ENCODE measurements around the gene C17orf50.

Gene C17orf50

GRCh38 chr17:35760587-35760986 is at the start of gene C17orf50:
Gene C17orf50, plus strand, starts transcription at chr17:35760887. Its CDS starts 55 bp downstream, at chr17:35760942.
- no peak for DNase-seq (ENCODE audit: low read depth in 2 of 2)

DNA sequence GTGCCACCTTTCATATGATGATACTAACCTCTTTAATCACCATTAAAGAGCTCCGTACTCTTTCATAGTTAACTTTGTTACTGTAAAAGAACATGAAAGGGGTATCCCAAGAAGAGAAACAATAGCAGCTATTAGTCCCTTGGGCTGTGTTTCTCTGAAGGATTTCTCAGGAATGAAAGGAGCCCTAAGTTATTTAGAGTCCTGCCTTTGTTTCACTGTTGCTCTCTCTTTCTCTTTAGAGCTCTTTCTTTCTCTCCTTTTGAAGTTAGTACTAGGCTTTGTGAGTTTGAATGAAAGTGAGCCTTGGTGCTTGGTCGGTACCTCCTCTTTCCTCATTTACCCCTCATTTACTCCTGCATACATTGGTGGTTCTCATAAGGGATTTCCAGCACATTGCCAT is 49.7 kb upstream of the C17orf50 start:
- no peak for DNase-seq (ENCODE audit: low read depth in 2 of 2)

DNA sequence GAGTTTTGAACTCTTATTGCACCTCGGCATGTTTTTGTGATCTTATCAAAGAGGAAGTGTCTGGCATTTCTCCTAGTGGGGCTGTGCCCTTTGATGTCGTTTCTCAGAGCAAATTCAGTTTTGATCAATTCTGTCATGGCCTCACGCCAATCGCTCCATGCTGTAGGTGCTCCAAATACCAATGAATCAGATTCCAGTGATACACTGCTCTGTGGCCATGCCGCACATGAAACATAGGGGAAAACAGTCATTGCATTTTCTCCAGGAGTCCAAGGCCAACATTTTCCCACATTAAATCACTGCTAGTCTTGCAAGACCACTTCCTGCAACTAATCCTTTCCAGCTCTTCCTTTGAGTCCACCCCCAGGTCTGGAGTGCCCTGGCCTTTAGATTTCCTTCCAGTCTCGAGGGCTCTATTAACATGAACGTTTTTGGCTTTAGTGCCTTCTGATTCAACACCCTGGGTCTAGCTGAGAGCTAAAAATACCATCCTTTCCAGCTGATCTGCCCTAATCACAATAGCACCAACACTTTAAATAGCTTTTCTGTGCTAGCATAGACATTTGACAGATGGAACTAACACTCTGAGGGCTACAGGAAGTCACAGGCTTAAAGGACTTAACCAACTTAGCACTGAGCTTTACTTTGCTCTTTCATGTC is 47.5 kb upstream of the C17orf50 start:
- no peak for DNase-seq (ENCODE audit: low read depth in 2 of 2)

- DNase-seq (ENCODE audit: low read depth in 2 of 2) = no peak
These were observed 45.7 kb upstream of the C17orf50 start for GRCh38 chr17:35714988-35715387.

DNA sequence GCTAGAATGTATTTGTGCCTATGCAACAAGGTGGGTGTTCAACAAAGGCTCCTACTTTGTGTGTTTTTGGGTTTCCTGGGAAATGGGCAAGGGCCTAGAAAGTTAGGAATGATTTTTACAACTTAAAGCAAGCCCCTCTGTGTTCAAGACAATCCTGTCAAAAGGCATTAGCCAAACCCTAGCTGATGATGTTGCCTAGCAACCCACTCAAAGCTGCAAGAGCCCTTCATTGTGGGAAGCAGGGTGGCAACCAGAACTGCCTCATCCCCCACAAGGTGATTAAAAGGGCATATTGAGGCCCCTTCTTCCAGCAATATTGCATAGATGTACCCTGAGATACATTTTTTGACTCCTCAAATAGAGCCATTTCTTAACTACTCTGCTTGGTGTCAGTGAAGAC is 45.3 kb upstream of the C17orf50 start:
- DNase-seq (ENCODE audit: low read depth in 2 of 2) = no peak

DNA sequence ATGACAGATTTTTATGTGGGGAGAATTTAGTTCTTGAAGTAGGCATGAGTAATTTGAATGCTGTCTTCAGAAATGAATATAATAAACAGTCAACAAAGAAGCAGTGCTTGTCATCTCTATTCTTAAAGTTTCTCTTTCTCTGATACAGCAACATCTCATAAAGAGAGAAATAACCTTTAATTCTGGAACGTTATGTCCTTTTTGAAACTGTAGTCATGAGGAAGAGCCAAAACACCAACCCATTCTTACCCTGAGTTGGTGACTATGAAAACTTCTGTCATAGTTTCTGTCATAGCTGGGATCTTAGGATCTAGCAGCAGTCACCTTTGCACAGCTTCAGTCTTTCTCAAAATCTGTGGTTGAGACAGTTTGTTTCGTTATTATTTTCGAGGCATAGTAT is 44.5 kb upstream of the C17orf50 start:
- no peak for DNase-seq (ENCODE audit: low read depth in 2 of 2)

DNA sequence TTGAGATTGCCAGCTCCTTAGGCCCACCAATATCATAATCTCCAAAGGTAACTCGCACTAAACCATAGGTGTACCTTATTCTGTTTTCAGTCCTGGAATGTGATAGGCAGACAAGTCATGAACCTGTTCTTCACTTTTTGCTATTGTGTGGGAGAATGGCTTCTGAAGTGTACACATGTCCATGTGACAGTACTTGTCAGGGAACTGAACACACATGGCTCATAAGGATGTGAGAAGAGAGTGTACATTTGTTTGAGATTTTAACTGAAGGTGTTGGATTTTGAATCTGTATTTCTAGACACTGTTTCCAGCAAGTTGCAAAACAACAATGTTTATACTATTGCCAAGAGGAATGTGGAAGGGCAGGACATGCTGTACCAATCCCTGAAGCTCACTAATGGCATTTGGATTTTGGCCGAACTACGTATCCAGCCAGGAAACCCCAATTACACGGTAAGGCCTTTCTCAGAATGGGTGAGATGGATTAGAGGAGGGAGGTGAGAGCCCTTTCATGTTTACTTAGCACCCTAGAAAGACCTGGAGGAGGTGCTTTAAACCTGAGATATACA is 43.7 kb upstream of the C17orf50 start:
- DNase-seq (ENCODE audit: low read depth in 2 of 2) = no peak

DNA sequence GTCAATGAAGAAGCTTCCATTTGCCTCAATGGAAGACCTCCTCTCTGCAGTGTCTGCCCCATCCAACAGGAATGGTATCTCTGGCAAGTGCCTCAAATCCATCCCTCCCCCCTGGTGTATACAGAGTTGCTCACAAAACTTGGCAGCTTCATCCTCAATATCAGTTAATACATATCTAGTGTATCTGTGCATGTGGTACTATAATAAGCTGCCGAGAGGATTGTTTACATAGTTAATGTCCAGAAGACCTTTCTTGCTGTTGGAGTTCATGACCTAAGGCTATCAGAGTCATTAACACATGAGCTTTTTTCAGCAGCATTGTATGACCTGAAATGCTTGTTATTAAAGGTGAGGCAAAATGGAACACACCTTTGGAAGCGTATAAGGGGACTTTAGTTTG is 43.2 kb upstream of the C17orf50 start:
- DNase-seq (ENCODE audit: low read depth in 2 of 2) = no peak

GRCh38 chr17:35723735-35724134 is 37.0 kb upstream of the C17orf50 start:
- DNase-seq (ENCODE audit: low read depth in 2 of 2) = no peak

- DNase-seq (ENCODE audit: low read depth in 2 of 2) = no peak
These were observed 35.6 kb upstream of the C17orf50 start for GRCh38 chr17:35725058-35725457.

DNA sequence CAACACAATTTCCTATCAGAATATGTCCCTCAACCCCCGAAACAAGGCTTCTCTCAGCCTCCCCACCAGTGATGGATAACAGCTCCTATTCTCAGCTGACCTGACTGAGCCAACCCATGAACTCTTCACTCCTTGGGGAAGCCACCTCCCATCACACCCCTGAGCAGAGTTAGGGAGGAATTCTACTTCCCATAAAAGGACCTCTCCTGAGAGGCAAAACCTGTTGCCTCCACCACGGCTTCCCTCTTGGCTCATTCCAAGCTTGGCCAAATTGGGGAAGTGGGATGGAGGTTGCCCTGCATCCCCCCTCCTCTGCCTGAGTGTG is 34.9 kb upstream of the C17orf50 start:
- no peak for DNase-seq (ENCODE audit: low read depth in 2 of 2)

GRCh38 chr17:35726127-35726952 is 34.3 kb upstream of the C17orf50 start:
- DNase-seq (ENCODE audit: low read depth in 2 of 2) = no peak

GRCh38 chr17:35726953-35727460 is 33.7 kb upstream of the C17orf50 start:
- DNase-seq (ENCODE audit: low read depth in 2 of 2) = no peak

DNA sequence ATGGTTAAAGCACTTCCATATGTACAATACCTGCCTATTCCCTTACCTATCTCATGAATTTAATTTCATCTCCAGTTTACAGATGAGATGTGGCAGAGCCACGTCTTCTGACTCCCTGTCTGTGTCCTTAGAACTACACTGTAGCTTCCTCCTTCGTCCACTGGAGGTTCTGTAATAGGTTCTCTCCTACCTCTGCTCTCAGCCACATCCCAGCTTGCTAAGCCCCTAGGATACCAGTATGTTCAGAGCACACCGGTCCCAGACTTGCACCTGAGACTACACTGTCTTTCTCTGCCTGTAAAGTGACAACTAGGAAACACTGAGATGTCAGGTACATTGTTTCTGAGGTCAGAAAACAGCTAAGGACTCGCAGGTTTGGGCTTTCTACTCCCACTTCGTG is 33.1 kb upstream of the C17orf50 start:
- no peak for DNase-seq (ENCODE audit: low read depth in 2 of 2)

- DNase-seq (ENCODE audit: low read depth in 2 of 2) = no peak
These were observed 32.1 kb upstream of the C17orf50 start for GRCh38 chr17:35728551-35728950.

GRCh38 chr17:35729405-35729833 is 31.3 kb upstream of the C17orf50 start:
- DNase-seq (ENCODE audit: low read depth in 2 of 2) = no peak

- DNase-seq (ENCODE audit: low read depth in 2 of 2) = no peak
These were observed 30.2 kb upstream of the C17orf50 start for GRCh38 chr17:35730400-35731005.

- DNase-seq (ENCODE audit: low read depth in 2 of 2) = peak; percentile 17 to 23
These were observed 29.3 kb upstream of the C17orf50 start, which contains the start of gene RASL10B for GRCh38 chr17:35731239-35731916. Gene RASL10B, plus strand, starts transcription at chr17:35731639. Its CDS starts 3,546 bp downstream, at chr17:35735185.

DNA sequence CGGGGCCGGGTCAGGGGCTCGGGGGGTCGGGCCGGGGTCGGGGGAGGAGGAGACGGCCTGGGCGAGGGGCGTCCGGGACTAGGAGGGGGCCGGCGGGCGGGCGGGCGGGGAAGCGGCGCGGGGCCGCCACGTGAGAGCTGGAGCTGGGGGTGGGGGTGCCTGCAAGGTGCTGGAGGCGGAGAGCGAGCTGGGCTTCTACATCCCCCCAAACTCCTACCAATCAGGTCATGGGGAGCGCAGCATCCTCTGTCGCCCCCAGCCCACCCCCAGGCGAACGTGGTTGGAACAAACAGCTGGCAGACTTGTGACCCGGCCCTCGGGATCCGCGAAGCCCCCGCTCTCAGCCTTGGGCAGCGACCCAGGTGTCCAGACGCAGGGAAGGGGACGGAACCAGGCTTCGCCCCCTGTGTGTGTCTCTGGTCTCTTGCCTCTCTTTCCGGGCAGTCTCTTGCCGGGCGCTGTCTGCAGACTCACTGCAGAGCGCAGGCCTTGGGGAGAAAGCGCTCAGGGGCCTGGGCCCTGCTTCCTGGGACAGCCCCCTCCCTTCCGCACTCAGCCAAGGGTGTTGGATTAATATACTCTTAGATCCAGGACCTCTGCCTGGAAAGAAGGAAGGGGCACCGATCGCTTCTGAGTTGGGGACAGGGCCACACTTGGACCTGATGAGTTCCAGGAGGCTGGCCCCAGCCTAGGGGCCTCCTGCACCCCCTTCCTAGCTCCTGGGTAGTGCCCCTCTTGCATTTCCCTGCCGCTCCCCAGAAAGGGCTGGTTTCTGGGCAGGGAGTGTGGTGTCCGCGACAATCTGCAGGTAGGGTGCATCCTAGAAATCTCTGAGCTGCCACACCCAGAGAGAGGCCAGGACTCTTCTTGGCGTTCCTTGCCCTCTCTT is 28.5 kb upstream of the C17orf50 start:
- DNase-seq (ENCODE audit: low read depth in 2 of 2) = no peak

DNA sequence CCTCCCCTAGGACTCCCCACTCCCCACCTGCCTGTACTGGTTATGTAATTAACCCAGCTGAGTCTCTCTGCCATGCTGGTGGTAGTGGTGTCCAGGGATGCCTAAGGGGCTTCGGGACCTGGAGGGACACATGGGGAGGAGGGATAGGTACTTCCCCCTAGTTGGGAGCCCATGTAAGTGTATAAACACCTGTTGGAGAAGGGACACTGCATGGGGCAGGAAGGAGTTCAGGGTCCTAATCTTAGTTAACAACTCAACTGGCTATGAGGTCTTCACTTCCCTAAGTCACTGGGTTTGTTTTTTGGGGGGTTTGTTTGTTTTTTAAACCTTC is 27.9 kb upstream of the C17orf50 start:
- DNase-seq (ENCODE audit: low read depth in 2 of 2) = no peak

GRCh38 chr17:35733366-35733765 is 27.3 kb upstream of the C17orf50 start:
- DNase-seq (ENCODE audit: low read depth in 2 of 2) = no peak

Data from stimulated activated CD8-positive, alpha-beta memory T cell treated with anti-CD3 and anti-CD28 coated beads, Interleukin-15, amount 100 ng/mL, for 48 hours (primary cell).